NK-92 treated with Interleukin-12 subunit alpha and Interleukin-12 subunit beta, amount 100 ng/mL, for 24 hours (cell line): ENCODE results near the gene RUVBL2.

Source experiments
- DNase-seq: peaks from one replicate; lab custom pipeline; 2025; lab: John Stamatoyannopoulos, UW

Gene RUVBL2

GRCh38 chr19:48993175-48994034, at the start of gene RUVBL2, which contains the start of gene GYS1:
Gene RUVBL2 (plus strand): TSS chr19:48993887. CDS start chr19:48993912, 25 bp downstream.
Gene GYS1 (minus strand): TSS chr19:48993309. CDS start chr19:48993112, 197 bp downstream.
- DNase-seq, result peak; percentile 99

- DNase-seq, result no peak
These were observed 48.3 kb upstream of the RUVBL2 start for GRCh38 chr19:48945415-48945814.

- DNase-seq, result no peak
These were observed 47.9 kb upstream of the RUVBL2 start for GRCh38 chr19:48945817-48946216.

GRCh38 chr19:48946463-48947257, 47.0 kb upstream of the RUVBL2 start:
- no peak for DNase-seq

- DNase-seq, result no peak
These were observed 46.5 kb upstream of the RUVBL2 start for GRCh38 chr19:48947258-48947542.

- no peak for DNase-seq
These were observed 43.5 kb upstream of the RUVBL2 start for GRCh38 chr19:48950159-48950558.

- DNase-seq, result no peak
These were observed 42.7 kb upstream of the RUVBL2 start for GRCh38 chr19:48950830-48951519.

GRCh38 chr19:48953141-48953540, 40.5 kb upstream of the RUVBL2 start:
- DNase-seq, result no peak

GRCh38 chr19:48953990-48954594, 39.6 kb upstream of the RUVBL2 start:
- no peak for DNase-seq

- peak; percentile 95 for DNase-seq
These were observed 38.9 kb upstream of the RUVBL2 start, which contains the start of gene BAX for GRCh38 chr19:48954595-48955307. Gene BAX (plus strand): TSS chr19:48954875. CDS start chr19:48954929, 54 bp downstream.

- no peak for DNase-seq
These were observed 38.3 kb upstream of the RUVBL2 start for GRCh38 chr19:48955308-48955958.

- no peak for DNase-seq
These were observed 35.7 kb upstream of the RUVBL2 start for GRCh38 chr19:48958006-48958405.

- DNase-seq, result no peak
These were observed 34.1 kb upstream of the RUVBL2 start for GRCh38 chr19:48959341-48960239.

- DNase-seq, result no peak
These were observed 32.5 kb upstream of the RUVBL2 start for GRCh38 chr19:48961051-48961649.

- DNase-seq, result no peak
These were observed 32.0 kb upstream of the RUVBL2 start for GRCh38 chr19:48961673-48962028.

GRCh38 chr19:48962029-48962848, 31.4 kb upstream of the RUVBL2 start:
- no peak for DNase-seq

- no peak for DNase-seq
These were observed 30.9 kb upstream of the RUVBL2 start for GRCh38 chr19:48962849-48963165.

- no peak for DNase-seq
These were observed 30.1 kb upstream of the RUVBL2 start for GRCh38 chr19:48963371-48964204.
